ENCODE data around the gene ARHGAP21.
A peak's percentile ranks its signal among the peaks of the same experiment; 100 is the strongest.
"Not testable (repeated sequence)": the region's sequence is repeated elsewhere in the genome, so short reads cannot be mapped to it uniquely, and the experiment has no call there.

ARHGAP21 gene
- 65.5 reads per million, percentile 74 among the genes with 10 or more reads in this experiment for total RNA-seq

DNA sequence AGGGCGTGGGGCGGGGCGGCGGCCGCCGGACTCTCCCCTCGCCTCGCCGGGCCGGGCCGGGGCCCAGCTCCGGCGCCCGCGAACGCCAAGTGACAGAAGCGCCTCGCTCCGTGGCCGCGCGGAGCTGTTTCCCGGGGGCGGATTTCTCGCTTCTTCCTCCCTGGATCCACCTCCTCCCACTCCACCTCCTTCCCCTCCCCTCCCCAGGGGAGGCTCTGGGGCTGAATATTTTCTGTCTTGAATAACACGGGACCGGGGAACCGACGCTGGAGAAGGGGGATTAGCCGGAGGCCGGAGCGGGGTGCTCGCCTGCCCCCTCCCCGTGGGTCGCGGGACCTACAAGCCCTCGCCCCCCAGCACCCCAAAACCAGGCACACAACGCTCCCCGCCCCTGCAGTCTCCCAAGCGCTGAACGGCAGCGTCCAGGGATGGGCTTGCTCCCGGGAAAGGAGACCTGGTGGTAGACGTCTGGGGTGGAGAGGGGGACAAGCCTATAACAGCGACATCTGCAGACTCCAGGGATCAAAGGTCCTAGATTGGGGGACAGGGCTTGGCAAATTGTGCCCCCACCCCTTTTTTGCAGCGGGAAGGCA is at the start of gene ARHGAP21:
Gene ARHGAP21, minus strand, starts transcription at position 100 of the 593 bp plus-strand sequence. CDS start 1,988 bp downstream, outside the sequence.
- peak; percentile 22 for DNase-seq

GRCh38 chr10:24771943-24772694 is 48.4 kb upstream of the ARHGAP21 start:
- no peak for DNase-seq

DNA sequence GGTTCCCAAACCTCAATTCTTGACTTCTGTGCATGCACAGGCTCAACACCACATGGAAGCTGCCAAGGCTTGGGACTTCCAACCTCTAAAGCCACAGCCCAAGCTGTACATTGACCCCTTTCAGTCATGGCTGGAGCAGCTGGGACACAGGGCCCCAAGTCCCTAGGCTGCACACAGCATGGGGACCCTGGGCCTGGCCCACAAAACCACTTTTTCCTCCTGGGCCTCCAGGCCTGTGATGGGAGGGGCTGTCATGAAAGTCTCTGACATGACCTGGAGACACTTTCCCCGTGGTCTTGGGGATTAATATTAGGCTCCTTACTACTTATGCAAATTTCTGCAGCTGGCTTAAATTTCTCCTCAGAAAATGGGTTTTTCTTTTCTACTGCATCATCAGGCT is 41.3 kb upstream of the ARHGAP21 start:
- not testable (repeated sequence) for DNase-seq

- DNase-seq: no peak
Measured at GRCh38 chr10:24762966-24763623, 39.4 kb upstream of the ARHGAP21 start.

GRCh38 chr10:24762161-24762924 is 38.7 kb upstream of the ARHGAP21 start:
- no peak for DNase-seq

DNA sequence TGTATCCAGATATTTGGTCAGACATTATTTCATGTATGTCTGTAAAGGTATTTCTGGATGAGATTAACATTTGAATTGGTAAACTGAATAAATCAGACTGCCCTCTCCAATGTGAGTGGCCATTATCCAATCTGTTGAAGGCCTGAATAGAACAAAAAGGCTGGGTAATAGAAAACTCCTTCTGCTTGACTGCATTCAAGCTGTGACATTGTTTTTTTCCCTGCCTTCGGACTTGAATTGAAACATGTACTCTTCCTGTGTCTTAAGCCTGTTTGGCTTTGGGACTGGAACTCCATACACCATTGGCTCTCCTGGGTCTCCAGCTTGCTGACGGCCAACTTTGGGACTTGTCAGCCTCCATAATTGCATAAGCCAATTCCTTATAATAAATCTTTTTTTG is 36.0 kb upstream of the ARHGAP21 start:
- DNase-seq: no peak

GRCh38 chr10:24758254-24758653 is 34.6 kb upstream of the ARHGAP21 start:
- DNase-seq: not testable (repeated sequence)

DNA sequence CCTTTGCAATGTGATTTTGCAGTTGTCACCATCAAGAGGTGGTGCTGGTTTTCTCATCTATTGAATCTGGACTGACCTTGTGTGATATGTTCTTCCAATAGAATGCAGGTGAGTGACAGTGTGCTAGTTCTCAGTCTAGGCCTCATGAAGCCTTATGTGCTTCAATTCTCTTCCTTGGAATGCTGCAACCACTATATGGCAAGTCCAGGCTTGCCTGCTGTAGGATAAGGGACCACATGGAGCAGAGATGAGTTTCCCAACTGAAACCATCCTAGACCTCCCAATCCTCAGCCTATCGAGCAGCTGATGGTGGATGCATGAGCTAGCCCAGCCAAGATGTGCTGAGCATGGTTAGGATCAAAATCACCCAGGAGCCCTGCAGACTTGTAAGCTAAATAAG is 32.6 kb upstream of the ARHGAP21 start:
- no peak for DNase-seq

- no peak for DNase-seq
Measured at GRCh38 chr10:24751716-24752115, 28.0 kb upstream of the ARHGAP21 start.

GRCh38 chr10:24750695-24751094 is 27.0 kb upstream of the ARHGAP21 start:
- DNase-seq: no peak

DNA sequence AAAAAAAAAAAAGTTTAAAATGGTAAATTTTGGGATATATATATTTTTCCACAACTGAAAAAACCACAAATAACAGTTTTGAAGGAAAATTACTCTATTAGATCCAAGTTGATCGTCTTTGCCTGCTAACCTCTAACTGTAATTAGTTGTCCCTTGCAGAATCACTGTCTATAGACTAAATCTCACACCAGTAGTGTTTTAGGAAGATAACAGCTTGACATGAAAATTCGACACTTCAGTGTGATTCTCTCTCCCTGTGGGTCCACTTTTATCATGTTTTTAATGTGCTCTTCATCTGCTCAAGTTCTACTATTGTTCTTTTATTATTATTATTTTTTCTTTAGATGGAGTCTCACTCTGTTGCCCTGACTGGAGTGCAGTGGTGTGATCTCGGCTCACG is 24.5 kb upstream of the ARHGAP21 start:
- DNase-seq: no peak

- DNase-seq: no peak
Measured at GRCh38 chr10:24744946-24745345, 21.3 kb upstream of the ARHGAP21 start.

DNA sequence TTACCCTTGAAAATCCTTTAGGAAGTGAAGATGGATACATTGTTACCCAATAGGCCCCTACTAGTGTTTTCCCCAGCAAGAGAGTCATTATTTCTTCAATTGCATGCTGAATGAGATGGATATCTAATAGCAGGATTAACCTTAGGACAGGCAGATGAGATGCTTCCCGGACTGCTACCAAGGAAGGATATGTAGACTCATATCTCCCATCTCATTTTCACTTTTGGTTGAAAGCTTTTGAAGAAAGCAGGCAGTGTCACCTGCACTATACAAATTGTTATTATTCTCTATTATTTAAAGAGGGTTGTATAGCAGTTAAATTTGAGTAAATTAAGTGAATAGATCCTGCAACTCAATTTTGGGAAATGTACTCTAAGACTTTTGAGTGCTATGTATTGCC is 17.0 kb upstream of the ARHGAP21 start:
- DNase-seq: no peak

GRCh38 chr10:24737001-24737400 is 13.3 kb upstream of the ARHGAP21 start:
- DNase-seq: no peak

DNA sequence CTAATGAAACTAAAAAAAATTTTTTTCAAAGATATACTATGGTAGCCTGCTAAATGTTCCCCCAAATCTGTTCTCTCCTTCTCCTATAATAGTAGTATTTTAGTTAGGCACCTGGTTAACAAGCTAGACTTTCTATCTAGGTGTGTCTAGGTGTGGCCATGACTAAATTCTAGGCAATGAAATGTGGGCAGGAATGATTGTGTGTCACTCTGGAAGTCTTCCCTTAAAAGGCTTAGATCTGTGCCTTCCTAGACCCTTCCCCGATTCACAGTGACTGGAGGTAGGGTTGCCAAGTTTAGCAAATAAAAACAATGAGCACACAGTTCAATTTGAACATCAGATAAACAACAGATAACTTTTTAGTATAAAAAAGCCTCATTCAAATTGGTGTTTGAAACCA is 8.3 kb upstream of the ARHGAP21 start:
- DNase-seq: no peak

DNA sequence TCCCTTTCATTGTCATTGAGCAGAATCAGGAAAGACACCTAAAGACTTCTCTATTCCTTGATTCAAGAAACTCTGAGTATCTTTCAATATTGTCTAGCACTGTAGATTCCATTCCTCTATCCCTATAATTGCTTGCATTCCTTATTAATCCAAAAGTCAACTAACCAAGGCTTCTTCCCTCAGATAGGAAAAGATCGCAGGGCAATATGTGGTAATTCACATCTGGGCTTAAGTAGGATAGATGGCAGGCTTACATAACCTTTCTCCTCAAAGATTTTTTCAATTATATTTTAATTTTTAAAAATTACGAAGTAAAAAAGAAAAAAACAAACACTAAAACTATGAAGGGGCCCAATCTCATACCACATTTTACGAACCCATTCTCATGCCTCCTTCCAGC is 7.1 kb upstream of the ARHGAP21 start:
- DNase-seq: no peak

DNA sequence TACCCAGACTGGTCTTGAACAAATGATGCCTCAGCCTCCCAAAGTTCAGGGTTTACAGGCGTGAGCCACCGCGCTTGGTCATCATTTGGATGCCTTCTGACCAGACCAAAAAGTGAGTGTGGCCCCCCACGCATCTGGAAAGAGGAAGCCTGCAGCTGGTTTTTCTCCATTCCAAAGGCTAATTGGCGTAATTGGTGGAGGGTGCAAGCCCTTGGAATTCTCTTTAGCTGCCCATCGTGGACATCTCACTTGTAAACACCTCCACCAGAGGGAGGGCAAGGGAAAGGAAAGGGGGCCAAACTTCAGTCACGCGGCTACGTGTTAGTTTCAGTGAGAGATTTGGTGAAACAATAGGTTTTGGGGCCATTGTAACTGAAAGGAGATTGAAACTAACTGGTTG is 4.1 kb upstream of the ARHGAP21 start:
- DNase-seq: no peak

DNA sequence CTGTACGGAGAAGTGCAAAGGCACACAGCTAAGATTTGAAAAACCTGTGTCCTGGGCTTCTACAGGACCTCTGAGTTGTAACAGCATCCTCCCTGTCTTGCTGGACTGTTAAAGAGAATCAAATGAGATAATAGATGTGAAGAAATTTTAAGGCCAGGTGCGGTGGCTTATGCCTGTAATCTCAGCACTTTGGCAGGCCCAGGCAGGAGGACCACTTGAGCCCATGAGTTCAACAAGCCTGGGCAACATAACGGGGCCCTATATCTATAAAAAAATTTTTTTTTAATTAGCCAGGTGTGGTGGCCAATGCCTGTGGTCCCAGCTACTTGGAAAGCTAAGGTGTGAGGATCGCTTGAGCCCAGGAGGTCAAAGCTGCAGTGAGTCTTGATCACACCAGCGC is 2.9 kb upstream of the ARHGAP21 start:
- DNase-seq: no peak

DNA sequence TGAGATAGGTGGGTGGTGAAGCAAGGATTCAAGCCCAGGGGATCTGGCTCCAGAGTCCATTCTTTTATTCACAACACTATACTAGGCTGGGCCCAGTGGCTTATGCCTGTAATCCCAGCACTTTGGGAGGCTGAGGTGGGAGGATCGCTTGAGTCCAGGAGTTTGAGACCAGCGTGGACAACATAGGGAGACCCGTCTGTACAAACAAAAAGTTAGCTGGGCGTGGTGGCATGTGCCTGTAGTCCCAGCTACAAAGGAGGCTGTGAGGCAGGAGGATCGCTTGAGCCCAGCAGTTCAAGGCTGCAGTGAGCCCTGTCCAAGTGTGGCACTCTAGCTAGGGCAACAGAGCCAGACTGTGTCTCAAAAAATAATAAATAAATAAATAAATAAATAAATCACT is 2.3 kb upstream of the ARHGAP21 start:
- not testable (repeated sequence) for DNase-seq

DNA sequence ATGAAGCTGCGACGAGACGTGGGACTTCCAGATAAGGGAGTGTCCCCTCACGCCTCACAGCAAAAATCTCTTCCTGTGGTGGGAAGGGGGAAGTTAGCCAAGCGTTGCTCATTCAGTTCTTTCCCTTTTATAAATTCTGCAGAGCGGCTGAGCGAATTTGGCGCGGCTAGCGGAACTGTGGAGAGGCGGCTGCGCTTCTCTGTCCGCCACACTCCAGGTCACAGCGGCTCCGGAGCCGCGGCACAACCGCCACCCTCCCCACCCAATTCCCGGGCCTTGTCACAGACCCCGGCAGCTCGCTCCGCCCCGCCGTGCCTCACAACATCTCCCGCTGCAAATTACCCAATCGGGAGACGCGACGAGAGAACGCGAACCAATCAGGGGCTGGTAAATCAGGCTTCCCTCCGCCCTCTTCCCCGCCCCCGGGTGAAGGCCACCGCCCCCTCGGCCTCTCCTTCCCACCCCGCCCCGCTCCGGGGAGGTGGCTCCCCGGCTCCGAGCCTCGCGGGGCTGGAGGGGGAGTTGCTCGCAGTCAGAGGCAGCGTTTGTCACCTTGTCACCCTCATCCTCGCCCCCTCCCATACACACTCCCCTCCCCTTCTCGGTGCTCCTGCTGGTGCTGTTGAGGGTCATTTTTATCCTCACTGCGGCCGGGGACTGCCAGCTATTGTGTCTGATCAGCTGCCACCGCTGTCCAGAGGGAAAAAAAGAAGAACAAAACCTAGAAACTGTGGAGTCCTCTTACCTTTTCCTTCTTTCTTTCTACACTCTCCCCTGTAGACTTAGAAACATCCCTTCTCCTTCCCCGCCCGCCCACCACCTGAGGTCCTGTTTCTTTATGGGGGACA is 918 bp upstream of the ARHGAP21 start:
- peak; percentile 93 for DNase-seq

DNA sequence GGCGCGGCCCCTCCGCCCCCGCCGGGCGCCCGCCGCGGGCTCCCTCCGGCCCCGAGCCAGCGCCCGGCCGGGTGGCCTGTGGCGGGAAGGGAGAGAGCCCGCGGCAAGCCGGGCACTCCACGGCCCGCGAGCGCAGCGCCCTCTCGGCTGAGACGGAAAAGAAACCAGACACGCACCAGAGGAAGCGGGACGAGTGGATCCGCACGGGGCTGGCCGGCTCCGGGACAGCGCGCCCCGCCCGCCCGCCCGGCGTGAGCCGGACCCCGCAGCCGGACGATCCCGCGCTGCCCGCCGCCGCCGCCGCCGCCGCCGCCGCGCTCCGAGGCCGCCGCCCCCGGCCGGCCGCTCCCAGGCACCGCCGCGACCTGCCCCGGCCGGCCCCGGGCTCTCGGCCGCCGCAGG is 300 bp downstream of the ARHGAP21 start:
- no peak for DNase-seq

Data from effector CD4-positive, alpha-beta T cell (primary cell).